HL-60 (cell line): ENCODE measurements around the gene OPRL1.

Source experiments
- DNase-seq, 2 experiments: peaks; one replicate each; pipeline ENCODE4 v3.0.0-alpha.2; 2010 to 2020; ENCODE audit warnings: low read depth in 1 of 2, low spot score in 1 of 2
- H3K27ac ChIP-seq: fragments of 250-450 bp; sonication (Bioruptor Pico); replicated peaks from 2 replicates; pipeline ENCODE4 v1.5.1; 2020; ENCODE audit warnings: mild to moderate bottlenecking, moderate library complexity
- H3K27me3 ChIP-seq: fragments of 250-450 bp; sonication (Bioruptor Pico); 2 replicates; pipeline ENCODE4 v1.5.1; 2021; ENCODE audit warnings: mild to moderate bottlenecking, moderate library complexity; ENCODE audit not compliant: insufficient read depth, poor library complexity, severe bottlenecking
- H3K4me3 ChIP-seq: replicated peaks from 2 replicates; pipeline ENCODE4 v1.5.1; 2011; ENCODE audit warnings: mild to moderate bottlenecking, control low read depth, low read length; ENCODE audit not compliant: insufficient read depth
- CTCF ChIP-seq: IDR thresholded peaks from one replicate; pipeline ENCODE4 v1.5.1; 2011; ENCODE audit warnings: low read length, control low read depth, inconsistent platforms; ENCODE audit not compliant: insufficient read depth
- GABPA ChIP-seq: IDR thresholded peaks from 2 replicates; pipeline ENCODE4 v1.6.1; 2012; ENCODE audit warnings: low read depth
- POLR2AphosphoS5 ChIP-seq: IDR thresholded peaks from 2 replicates; pipeline ENCODE4 v1.6.1; 2012; ENCODE audit warnings: low read depth
- REST ChIP-seq: IDR thresholded peaks from 2 replicates; pipeline ENCODE4 v1.6.1; 2012; ENCODE audit warnings: low read depth; ENCODE audit not compliant: insufficient replicate concordance
- SPI1 ChIP-seq: IDR thresholded peaks from 2 replicates; pipeline ENCODE4 v1.6.1; 2012; ENCODE audit warnings: low read depth, mild to moderate bottlenecking, borderline replicate concordance

OPRL1 gene

GRCh38 chr20:64031822-64032314, 48.0 kb upstream of the OPRL1 start:
- no peaks in the 10 kb centered on the region for H3K27me3 ChIP-seq
- no peak overlapping the region for H3K4me3 ChIP-seq
- TF ChIP-seq GABPA (no peak), SPI1 (no peak), POLR2AphosphoS5 (no peak), CTCF (no peak), REST (no peak)
- no peak for DNase-seq
- H3K27ac ChIP-seq = no peak overlapping the region

- no peak for TF ChIP-seq POLR2AphosphoS5
- no peak for TF ChIP-seq GABPA
- no peak for TF ChIP-seq SPI1
- TF ChIP-seq CTCF = no peak
- no peak for TF ChIP-seq REST
- no peak overlapping the region for H3K27ac ChIP-seq
- H3K27me3 ChIP-seq = peaks cover 6% of the 10 kb centered on the region
- no peak overlapping the region for H3K4me3 ChIP-seq
- no peak for DNase-seq
These were observed 46.9 kb upstream of the OPRL1 start for GRCh38 chr20:64032706-64033624.

- Histone ChIP-seq H3K4me3 (no peak overlapping the region), H3K27me3 (peaks cover 6% of the 10 kb centered on the region), H3K27ac (no peak overlapping the region)
- TF ChIP-seq REST (no peak), CTCF (no peak), GABPA (no peak), POLR2AphosphoS5 (no peak), SPI1 (no peak)
- no peak for DNase-seq
These were observed 45.8 kb upstream of the OPRL1 start for GRCh38 chr20:64033981-64034493.
